K562 (cell line): ENCODE data around the gene ALDOC. TPM values are rescaled to one million over a fixed set of nuclear protein-coding genes. Genes with fewer than 3 reads are reported as not detected.

Experiments
- KLF13 ChIP-seq: fragments of 450-650 bp; IDR thresholded peaks from 2 replicates; pipeline ENCODE4 v1.6.1; 2016; ENCODE audit warnings: missing genetic modification characterization, low read depth, mild to moderate bottlenecking, missing compliant biosample characterization, moderate library complexity, borderline replicate concordance
- RBFOX2 ChIP-seq: fragments of 200-400 bp; formaldehyde crosslinking; IDR thresholded peaks from 2 replicates; pipeline ENCODE4 v1.6.1; 2017; ENCODE audit warnings: low read depth, mild to moderate bottlenecking, low read length, moderate library complexity
- SETDB1 ChIP-seq: IDR thresholded peaks from one replicate; pipeline ENCODE4 v1.6.1; 2012; ENCODE audit warnings: low read length, control low read depth, inconsistent platforms
- XRCC5 ChIP-seq: fragments of 200-400 bp; formaldehyde crosslinking; IDR thresholded peaks from 2 replicates; pipeline ENCODE4 v1.6.1; 2017; ENCODE audit warnings: low read depth, mild to moderate bottlenecking, low read length
- ZBTB40 ChIP-seq, 2 experiments: fragments of 450-650 bp in 1 of 2; sonication (generic) in 1 of 2; formaldehyde crosslinking in 1 of 2; IDR thresholded peaks; 2 replicates each; pipeline versions ENCODE4 v1.7.1 to v1.9.0; 2016 to 2022; ENCODE audit warnings: inconsistent platforms in 1 of 2, mild to moderate bottlenecking in 1 of 2, missing genetic modification reagents in 1 of 2
- ZEB2 ChIP-seq: fragments of 450-650 bp; IDR thresholded peaks from 2 replicates; pipeline ENCODE4 v1.6.1; 2016
- ZNF232 ChIP-seq: sonication (generic); formaldehyde crosslinking; IDR thresholded peaks from 2 replicates; pipeline ENCODE4 v1.8.0; 2022; ENCODE audit warnings: mild to moderate bottlenecking, missing genetic modification reagents
- ZNF407 ChIP-seq: fragments of 450-650 bp; IDR thresholded peaks from 2 replicates; pipeline ENCODE4 v1.6.1; 2016; ENCODE audit warnings: low read depth
- ZNF586 ChIP-seq: fragments of 450-650 bp; formaldehyde crosslinking; conservative IDR thresholded peaks from 2 replicates; pipeline ENCODE4 v1.4.0; 2020; ENCODE audit warnings: mild to moderate bottlenecking, moderate library complexity
- polyA plus RNA-seq, 8 experiments: library from polyadenylated mRNA; depleted of rRNA in 4 of 8; stranded (reverse) in 5 of 8; unstranded in 3 of 8; fragments of >200 nt; fragmentation: Nextera tagmentation in 2 of 8; fragmentation: Illumina TruSeq in 1 of 8; extraction: Ambion mirVana in 2 of 8; extraction: Trizol in 1 of 8; gene quantifications; 2 replicates each; pipeline versions ENCODE4 v1.2.1 to v1.2.3, GENCODE V29; 2011 to 2014; ENCODE audit warnings: inconsistent platforms in 1 of 8, missing spikeins in 1 of 8
- total RNA-seq, 7 experiments: library from RNA; depleted of rRNA in 6 of 7; stranded (reverse); fragments of >200 nt in 6 of 7; fragmentation: Illumina TruSeq in 2 of 7; extraction: Trizol in 2 of 7; gene quantifications; 2 replicates each; pipeline versions ENCODE4 v1.2.1 to v1.2.3, GENCODE V29; 2011 to 2021; ENCODE audit warnings: low replicate concordance in 1 of 7

Gene ALDOC
- total and polyA plus RNA-seq, 9 of the 15 experiments (the other 6 are each of a cell fraction or from before 2014, with no cell fraction given): 43.2 to 263 (median 99.2) TPM

- TF ChIP-seq ZBTB40 (IDR thresholded peaks at IDR 0.05): no peak
- TF ChIP-seq ZBTB40 (CRISPR knock-in tag; IDR thresholded peaks at IDR 0.05): no peak
- no peak for TF ChIP-seq KLF13 (tag)
- no peak for TF ChIP-seq ZEB2
- TF ChIP-seq SETDB1: no peak
- TF ChIP-seq ZNF586 (CRISPR knock-in tag): no peak
- no peak for TF ChIP-seq XRCC5
- no peak for TF ChIP-seq RBFOX2
- TF ChIP-seq ZNF407: no peak
- no peak for TF ChIP-seq ZNF232 (CRISPR knock-in tag)
These were observed 1.8 kb upstream of the ALDOC start (continued) for GRCh38 chr17:28578246-28579195.
